SK-N-SH (cell line): ENCODE data around the gene TUBA3C. TPM values are rescaled to one million over a fixed set of nuclear protein-coding genes. Genes with fewer than 3 reads are reported as not detected.

Experiments
- CTCF ChIA-PET: fragments of 300-600, 350-600 bp; formaldehyde crosslinking; extraction: SDS; loops from one replicate; lab custom pipeline; 2021; lab: Yijun Ruan, JAX
- POLR2A ChIA-PET: fragments of 350-600 bp; sonication (Branson Sonifier 250); formaldehyde crosslinking; extraction: SDS; loops from one replicate; lab custom pipeline; 2020; ENCODE audit warnings: antibody characterized with exemption, inconsistent platforms; lab: Yijun Ruan, JAX
- DNase-seq: peaks from one replicate; pipeline ENCODE4 v3.0.0; 2012
- H2AFZ ChIP-seq: fragments of 200-600 bp; sonication (generic); 2 replicates; pipeline ENCODE4 v1.8.1; 2016; ENCODE audit warnings: antibody characterized with exemption, mild to moderate bottlenecking, low read depth
- H3F3A ChIP-seq: fragments of 200-600 bp; sonication (generic); replicated peaks from 2 replicates; pipeline ENCODE3; 2016; ENCODE audit warnings: antibody characterized with exemption, mild to moderate bottlenecking; ENCODE audit not compliant: insufficient read depth
- H3K27ac ChIP-seq, 2 experiments: fragments of 200-500 bp in 1 of 2; fragments of 200-600 bp in 1 of 2; sonication (Bioruptor generic) in 1 of 2; sonication (generic), shearing (Covaris generic) in 1 of 2; 2 replicates each; pipeline versions ENCODE4 v1.5.1 to v1.6.1; 2014 to 2016; ENCODE audit warnings: low read depth in 2 of 2, inconsistent platforms in 1 of 2, low read length in 1 of 2, mild to moderate bottlenecking in 1 of 2, mixed read lengths in 1 of 2
- H3K27me3 ChIP-seq: fragments of 200-600 bp; sonication (generic), shearing (Covaris generic); 2 replicates; pipeline ENCODE4 v1.6.1; 2016; ENCODE audit warnings: mixed run types; ENCODE audit not compliant: insufficient read depth
- H3K36me3 ChIP-seq, 2 experiments: fragments of 200-500 bp in 1 of 2; fragments of 200-600 bp in 1 of 2; sonication (Bioruptor generic) in 1 of 2; sonication (generic) in 1 of 2; replicated peaks in 1 of 2; 2 replicates each; pipeline versions ENCODE3 to v1.5.1; 2014 to 2016; ENCODE audit warnings: low read length in 1 of 2, mild to moderate bottlenecking in 1 of 2; ENCODE audit not compliant: insufficient read depth in 2 of 2, control insufficient read depth in 1 of 2
- H3K4me1 ChIP-seq, 2 experiments: fragments of 200-500 bp in 1 of 2; fragments of 200-600 bp in 1 of 2; sonication (Bioruptor generic) in 1 of 2; sonication (generic), shearing (Covaris generic) in 1 of 2; 2 replicates each; pipeline versions ENCODE4 v1.5.1 to v1.6.1; 2014 to 2016; ENCODE audit warnings: low read depth in 1 of 2, low read length in 1 of 2, mixed run types in 1 of 2; ENCODE audit not compliant: insufficient read depth in 2 of 2, control insufficient read depth in 1 of 2
- H3K4me2 ChIP-seq: fragments of 200-600 bp; sonication (generic), shearing (Covaris generic); 2 replicates; pipeline ENCODE4 v1.6.1; 2017; ENCODE audit warnings: mixed run types
- H3K4me3 ChIP-seq, 2 experiments: fragments of 200-500 bp in 1 of 2; fragments of 200-600 bp in 1 of 2; sonication (Bioruptor generic) in 1 of 2; sonication (generic), shearing (Covaris generic) in 1 of 2; 2 replicates each; pipeline versions ENCODE4 v1.5.1 to v1.8.1; 2014 to 2016; ENCODE audit warnings: low read depth in 2 of 2, inconsistent platforms in 1 of 2, low read length in 1 of 2, mild to moderate bottlenecking in 1 of 2, mixed read lengths in 1 of 2, moderate library complexity in 1 of 2
- H3K79me2 ChIP-seq: fragments of 200-600 bp; sonication (generic); 2 replicates; pipeline ENCODE4 v1.8.1; 2017; ENCODE audit warnings: mild to moderate bottlenecking; ENCODE audit not compliant: insufficient read depth
- H3K9ac ChIP-seq: fragments of 200-600 bp; sonication (generic); 2 replicates; pipeline ENCODE4 v1.6.1; 2017; ENCODE audit warnings: mixed run types
- H3K9me2 ChIP-seq: fragments of 200-600 bp; sonication (generic); 2 replicates; pipeline ENCODE4 v1.6.1; 2017; ENCODE audit warnings: mixed run types
- H3K9me3 ChIP-seq: fragments of 200-600 bp; sonication (generic); 2 replicates; pipeline ENCODE4 v1.6.1; 2017; ENCODE audit warnings: mixed run types, mild to moderate bottlenecking, moderate library complexity
- H4K20me1 ChIP-seq: fragments of 200-600 bp; sonication (generic); 2 replicates; pipeline ENCODE4 v1.6.1; 2017; ENCODE audit warnings: mild to moderate bottlenecking, mixed run types; ENCODE audit not compliant: insufficient read depth
- FOXJ3 ChIP-seq: sonication (generic); formaldehyde crosslinking; IDR thresholded peaks from 2 replicates; pipeline ENCODE4 v1.5.1; 2020; ENCODE audit warnings: mild to moderate bottlenecking, missing genetic modification reagents
- FOXM1 ChIP-seq: IDR thresholded peaks from 2 replicates; pipeline ENCODE4 v1.4.0; 2012; ENCODE audit warnings: low read depth, mild to moderate bottlenecking
- GABPA ChIP-seq: IDR thresholded peaks from 2 replicates; pipeline ENCODE4 v1.4.0; 2012; ENCODE audit warnings: low read depth, mild to moderate bottlenecking
- JUND ChIP-seq: IDR thresholded peaks from 2 replicates; pipeline ENCODE4 v1.4.0; 2012
- MEF2A ChIP-seq: IDR thresholded peaks from 2 replicates; pipeline ENCODE4 v1.4.0; 2012; ENCODE audit warnings: low read depth, borderline replicate concordance
- POLR2AphosphoS5 ChIP-seq: IDR thresholded peaks from 2 replicates; pipeline ENCODE4 v1.6.1; 2012; ENCODE audit warnings: low read depth, low read length
- REST ChIP-seq: IDR thresholded peaks from 2 replicates; pipeline ENCODE4 v1.6.1; 2012; ENCODE audit warnings: mild to moderate bottlenecking, low read depth, low read length, moderate library complexity
- RFX5 ChIP-seq: IDR thresholded peaks from 2 replicates; pipeline ENCODE4 v1.6.1; 2012; ENCODE audit warnings: mild to moderate bottlenecking, improper control_type of control experiment, low read length
- USF2 ChIP-seq: fragments of 150-350 bp; IDR thresholded peaks from 2 replicates; pipeline ENCODE4 v1.6.1; 2017; ENCODE audit warnings: antibody characterized with exemption, low read length, low read depth, borderline replicate concordance
- WGBS: methylation state at CpG from one replicate; pipeline ENCODE4 v1.1.6; 2017; ENCODE audit warnings: low lambda C conversion rate; 5-methylcytosine and 5-hydroxymethylcytosine counted together
- polyA plus RNA-seq, 3 experiments: library from polyadenylated mRNA; depleted of rRNA; stranded (reverse); fragments of >200 nt; gene quantifications; 2 replicates each; pipeline ENCODE4 v1.2.3, GENCODE V29; 2012
- TF ChIP-seq, protein P1 (sequence below): IDR thresholded peaks from 2 replicates; pipeline ENCODE4 v1.4.0; 2012; ENCODE audit warnings: low read depth

TUBA3C gene
- polyA plus RNA-seq, 1 of the 3 experiments (the other 2 are of a cell fraction): 0.05 TPM

DNA sequence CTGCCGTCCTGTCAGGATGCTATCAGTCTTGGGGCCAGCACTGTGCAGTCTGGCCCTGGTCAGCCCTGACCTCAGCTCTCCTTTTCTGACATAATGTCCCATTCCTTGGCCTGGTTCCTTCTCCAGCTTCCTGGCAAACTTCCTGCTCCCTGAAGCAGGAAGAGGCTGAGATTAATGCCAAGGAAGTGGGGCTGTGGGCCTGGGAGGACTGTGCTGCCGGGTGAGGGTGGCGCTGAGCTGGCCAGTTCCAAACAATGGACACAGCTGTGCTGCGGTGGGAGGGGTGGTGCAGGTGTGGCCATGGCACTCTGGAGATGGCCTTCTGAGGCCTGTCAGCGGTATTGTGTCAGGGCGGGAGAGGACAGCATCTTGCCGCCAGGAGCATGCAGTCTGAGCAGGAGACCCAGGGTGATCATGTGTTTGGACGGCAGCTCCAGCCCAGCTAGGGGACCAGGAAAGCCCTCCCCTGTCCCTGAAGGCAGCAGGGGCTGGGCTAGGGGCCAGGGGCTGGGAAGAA is 30.9 kb downstream of the TUBA3C start:
- Histone ChIP-seq H3K4me1 (no peaks in the 10 kb centered on the region), H3K9me3 (no peaks in the 10 kb centered on the region), H3K9ac (no peak overlapping the region), H3K36me3 (no peaks in the 10 kb centered on the region), H2AFZ (no peak overlapping the region), H3F3A (no peaks in the 10 kb centered on the region), H3K9me2 (no peaks in the 10 kb centered on the region), H3K79me2 (no peaks in the 10 kb centered on the region), H3K4me2 (no peak overlapping the region), H4K20me1 (no peaks in the 10 kb centered on the region), H3K27ac (no peak overlapping the region), H3K27me3 (no peaks in the 10 kb centered on the region), H3K4me3 (no peak overlapping the region)
- WGBS: 0% methylated on average over 5 of the region's 8 CpGs
- CTCF ChIA-PET: no interaction called here
- DNase-seq: no peak
- no peak for TF ChIP-seq JUND
- TF ChIP-seq, protein P1, sequence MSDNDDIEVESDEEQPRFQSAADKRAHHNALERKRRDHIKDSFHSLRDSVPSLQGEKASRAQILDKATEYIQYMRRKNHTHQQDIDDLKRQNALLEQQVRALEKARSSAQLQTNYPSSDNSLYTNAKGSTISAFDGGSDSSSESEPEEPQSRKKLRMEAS: no peak
- TF ChIP-seq FOXM1: no peak
- TF ChIP-seq USF2: no peak
- no peak for TF ChIP-seq GABPA
- no peak for TF ChIP-seq RFX5
- no peak for TF ChIP-seq MEF2A
- TF ChIP-seq FOXJ3 (CRISPR knock-in tag): no peak
- POLR2A ChIA-PET: no interaction called here

GRCh38 chr13:19150226-19150625 is 31.4 kb downstream of the TUBA3C start:
- no peak for TF ChIP-seq POLR2AphosphoS5
- no peak for TF ChIP-seq REST
- TF ChIP-seq, all 33 proteins: peak for 0
- no peaks in the 10 kb centered on the region for H3K27me3 ChIP-seq
- no peak overlapping the region for H3K9ac ChIP-seq
- POLR2A ChIA-PET: no interaction called here
- WGBS: 0% methylated on average over 5 of the region's 10 CpGs
- no peaks in the 10 kb centered on the region for H3K79me2 ChIP-seq
- no peaks in the 10 kb centered on the region for H4K20me1 ChIP-seq
- CTCF ChIA-PET: no interaction called here
- H3K4me2 ChIP-seq: no peak overlapping the region
- no peak for DNase-seq
- H3K9me3 ChIP-seq: no peaks in the 10 kb centered on the region
- no peak overlapping the region for H2AFZ ChIP-seq
- no peak overlapping the region for H3K4me3 ChIP-seq
- no peak overlapping the region for H3K27ac ChIP-seq
- H3K4me1 ChIP-seq: no peaks in the 10 kb centered on the region
- no peaks in the 10 kb centered on the region for H3K36me3 ChIP-seq
- no peaks in the 10 kb centered on the region for H3F3A ChIP-seq
- no peaks in the 10 kb centered on the region for H3K9me2 ChIP-seq
